Retinal pigment epithelial cell (primary cell): Measurements from ENCODE around the gene APH1B.

Experiments used
- DNase-seq: peaks from one replicate; pipeline ENCODE4 v3.0.0-alpha.2; 2010; ENCODE audit warnings: low read depth
- H3K4me3 ChIP-seq: 2 replicates; pipeline ENCODE4 v1.5.1; 2011; ENCODE audit warnings: mild to moderate bottlenecking, low read length, control low read depth, moderate library complexity
- CTCF ChIP-seq: conservative IDR thresholded peaks from 2 replicates; pipeline ENCODE4 v1.5.1; 2011; ENCODE audit warnings: low read depth, low read length, control low read depth, inconsistent platforms

APH1B gene

DNA sequence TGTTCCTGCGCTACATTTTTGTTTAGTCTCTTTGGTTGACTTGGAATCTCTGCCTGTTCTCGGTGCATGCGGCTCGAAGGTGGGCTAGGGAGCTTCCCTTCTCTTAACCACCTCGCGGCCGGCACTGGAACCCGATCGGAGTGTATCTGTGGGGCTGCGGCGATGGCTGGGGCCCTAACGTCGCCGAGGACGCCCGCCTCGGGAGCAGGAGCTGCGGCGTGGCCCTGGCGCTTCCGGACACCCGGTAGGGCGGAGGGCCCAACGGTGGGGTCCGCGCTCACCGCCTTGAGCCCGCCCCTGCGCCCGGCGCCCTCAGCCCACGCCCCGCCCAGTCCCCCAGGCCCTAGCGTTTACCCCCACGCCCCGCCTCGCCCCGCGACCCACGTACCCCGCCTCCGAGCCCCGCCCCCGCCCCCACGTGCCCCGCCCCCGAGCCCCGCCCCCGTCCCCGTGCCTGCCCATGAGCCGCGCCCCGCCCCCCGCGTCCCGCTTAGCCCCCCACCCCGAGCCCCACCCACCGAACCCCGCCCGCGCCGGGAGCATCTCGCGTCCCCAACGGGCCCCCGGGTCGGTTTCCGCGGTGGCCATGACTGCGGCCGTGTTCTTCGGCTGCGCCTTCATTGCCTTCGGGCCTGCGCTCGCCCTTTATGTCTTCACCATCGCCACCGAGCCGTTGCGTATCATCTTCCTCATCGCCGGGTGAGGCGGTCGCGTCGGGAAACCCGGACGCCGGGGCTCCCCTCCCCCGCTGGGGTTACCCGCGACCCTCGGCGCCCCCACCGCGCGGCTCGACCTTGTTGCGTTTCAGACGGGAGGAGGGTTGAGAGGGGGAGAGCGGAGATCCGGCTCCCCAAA lies at the start of gene APH1B:
Gene APH1B, plus strand, starts transcription at position 568 of the 855 bp plus-strand sequence. Its CDS starts 19 bp downstream, at position 587.
- TF ChIP-seq CTCF: peak; percentile 2
- no peak for DNase-seq
- H3K4me3 ChIP-seq: peak within 1 kb of the TSS; percentile 68

GRCh38 chr15:63227689-63228088 lies 49.7 kb upstream of the APH1B start:
- H3K4me3 ChIP-seq: no peak overlapping the region
- TF ChIP-seq CTCF: no peak
- DNase-seq: no peak

DNA sequence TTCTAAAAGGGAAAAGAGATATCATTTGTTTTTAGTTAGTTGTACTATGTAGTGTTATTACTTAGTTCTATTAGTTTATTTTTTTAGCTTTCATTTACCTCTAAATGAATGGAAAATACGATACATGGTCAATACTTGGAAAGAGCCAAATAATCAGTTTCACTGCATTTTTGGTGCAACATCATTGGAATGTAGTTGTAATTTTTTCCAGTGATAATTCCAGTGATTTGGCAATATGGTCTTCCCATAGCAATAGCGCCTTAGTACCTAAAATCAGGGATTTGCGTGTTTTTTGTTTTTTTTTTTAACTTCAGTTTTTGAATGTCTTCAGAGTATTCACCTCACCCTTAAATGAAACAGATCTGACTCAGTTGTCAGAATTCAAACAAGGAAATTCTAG lies 46.2 kb upstream of the APH1B start:
- no peak overlapping the region for H3K4me3 ChIP-seq
- DNase-seq: no peak
- no peak for TF ChIP-seq CTCF

- no peak for DNase-seq
- TF ChIP-seq CTCF: no peak
- no peak overlapping the region for H3K4me3 ChIP-seq
These were observed 45.7 kb upstream of the APH1B start for GRCh38 chr15:63231706-63232105.

DNA sequence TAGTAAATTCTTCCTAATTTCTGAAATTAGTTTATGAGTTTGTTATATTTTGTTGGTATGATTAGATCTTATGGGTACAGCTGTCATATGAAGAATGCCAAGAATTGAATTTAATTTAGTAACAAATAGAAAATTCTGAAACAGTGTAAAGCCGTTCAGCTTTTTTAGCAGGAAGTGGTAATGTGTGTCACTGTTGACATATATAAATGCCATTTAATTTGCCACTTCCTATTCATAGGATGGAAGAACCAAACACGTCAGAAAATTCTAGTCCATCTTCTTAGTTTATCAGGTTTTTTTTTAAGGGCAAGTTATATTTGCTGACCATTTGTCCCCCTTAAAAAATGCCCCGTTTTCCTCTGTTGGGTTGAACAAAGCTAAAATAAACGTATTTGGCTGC lies 45.0 kb upstream of the APH1B start:
- TF ChIP-seq CTCF: no peak
- DNase-seq: no peak
- no peak overlapping the region for H3K4me3 ChIP-seq

DNA sequence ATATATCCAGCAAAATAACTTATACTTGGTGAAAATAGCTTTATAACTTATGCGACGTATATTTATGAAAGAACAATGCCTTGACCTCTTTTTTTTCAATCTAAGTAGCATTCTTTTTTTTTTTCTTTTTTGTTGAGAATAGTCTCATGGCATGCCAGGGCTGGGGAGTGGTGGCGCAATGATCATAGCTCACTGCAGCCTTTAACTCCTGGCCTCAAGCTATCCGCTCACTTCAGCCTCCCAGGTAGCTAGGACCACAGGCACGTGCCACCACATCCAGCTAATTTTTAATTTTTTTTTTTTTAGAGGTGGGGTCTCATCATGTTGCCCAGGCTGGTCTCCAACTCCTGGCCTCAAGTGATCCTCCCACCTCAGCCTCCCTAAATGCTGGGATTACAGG lies 44.5 kb upstream of the APH1B start:
- no peak overlapping the region for H3K4me3 ChIP-seq
- no peak for TF ChIP-seq CTCF
- no peak for DNase-seq

DNA sequence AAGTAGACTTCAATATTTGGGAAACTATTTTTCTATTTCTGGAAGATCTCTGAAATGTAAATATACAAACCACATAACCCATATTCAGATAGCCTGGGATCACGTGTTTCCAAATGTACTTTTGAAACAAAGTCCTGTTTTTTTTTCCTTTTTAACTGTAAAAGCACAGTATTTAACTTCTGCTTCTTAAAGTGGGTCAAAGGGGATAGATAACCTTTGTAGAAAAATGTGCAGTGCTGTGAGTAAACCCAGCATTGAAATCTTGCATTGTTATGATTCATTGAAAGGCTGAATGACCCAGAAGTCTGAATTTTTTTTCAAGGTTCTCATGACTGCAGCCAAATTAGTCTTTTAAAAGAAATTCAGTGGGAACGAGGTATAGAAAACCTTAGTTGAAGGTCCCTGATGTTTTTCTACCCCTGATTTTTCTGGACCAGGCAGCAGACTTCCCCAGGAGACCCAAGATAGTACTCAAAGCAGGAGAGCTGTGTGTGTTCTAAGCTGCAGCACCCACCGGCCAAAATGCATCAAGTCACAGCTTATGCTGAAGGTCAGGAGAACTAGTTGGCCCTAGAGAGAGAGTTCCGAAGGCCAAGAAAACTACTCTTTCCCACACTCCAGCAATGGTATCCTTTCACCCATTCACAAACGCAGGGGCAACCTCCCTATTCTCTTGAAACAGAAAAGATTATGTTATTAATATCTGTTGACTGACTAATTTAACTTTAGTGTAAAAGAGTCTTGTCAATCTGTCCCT lies 43.6 kb upstream of the APH1B start:
- TF ChIP-seq CTCF: no peak
- H3K4me3 ChIP-seq: no peak overlapping the region
- peak; percentile 88 for DNase-seq
